ENCODE measurements around the gene TERB1. TPM values are rescaled to one million over a fixed set of nuclear protein-coding genes. Genes with fewer than 3 reads are reported as not detected.
A peak's percentile ranks its signal among the peaks of the same experiment; 100 is the strongest.

TERB1 gene
- polyA plus RNA-seq, 1 donor from 2014 or later: 0.38 TPM

DNA sequence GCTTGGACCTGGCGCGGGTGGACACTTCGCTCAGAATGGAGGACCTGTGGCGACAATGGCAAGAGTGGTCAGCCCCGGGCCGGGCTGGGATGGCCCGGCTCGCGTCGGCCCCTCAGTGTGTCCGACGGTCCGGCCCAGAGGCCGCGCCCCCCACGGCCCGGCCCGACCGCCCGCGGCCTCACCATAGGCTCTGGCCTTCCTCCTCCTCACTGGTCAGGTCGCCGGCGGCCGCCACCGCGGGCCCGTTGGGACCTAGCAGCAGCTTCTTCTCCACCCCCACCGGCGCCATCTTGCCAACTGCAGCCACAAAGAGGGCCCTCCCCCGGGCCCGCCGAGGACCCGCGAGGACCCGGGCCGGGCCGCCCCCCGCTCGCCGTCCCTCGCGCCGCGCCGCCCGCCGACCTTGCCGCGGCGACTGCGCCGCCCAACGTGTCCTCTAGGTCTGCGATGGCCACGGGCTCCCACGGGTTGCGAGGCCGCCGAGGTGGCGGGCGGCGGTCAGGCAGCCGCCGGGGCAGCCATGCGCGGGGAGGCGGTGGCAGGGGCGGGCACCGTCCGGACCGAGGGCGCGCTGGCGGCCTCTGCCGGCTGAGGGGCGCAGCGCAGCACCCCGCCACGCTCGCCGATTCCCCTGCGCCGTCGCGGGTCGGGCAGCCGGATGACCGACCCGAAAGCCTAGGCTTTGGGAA lies 49.9 kb downstream of the TERB1 start, which contains the start of gene DYNC1LI2:
DYNC1LI2 (minus strand) TSS at position 307 of the 689 bp plus-strand sequence; CDS start at position 289, 18 bp downstream.
- no peaks in the 10 kb centered on the region for H3K27me3 ChIP-seq (ENCODE audit: insufficient read depth, low read depth, low read length)
- H3K9me2 ChIP-seq (ENCODE audit: insufficient read depth, low read length): no peaks in the 10 kb centered on the region
- no peaks in the 10 kb centered on the region for H4K20me1 ChIP-seq (ENCODE audit: insufficient read depth)
- H3K79me2 ChIP-seq (replicated peaks; ENCODE audit: insufficient read depth, low read length): peaks cover 47% of the 10 kb centered on the region
- H3K36me3 ChIP-seq (ENCODE audit: insufficient read depth, low read length): no peaks in the 10 kb centered on the region
- H3K4me3 ChIP-seq (ENCODE audit: low read length): peak within 1 kb of the TSS; percentile 100
- H3F3A ChIP-seq (ENCODE audit: insufficient read depth, low read length, poor library complexity, severe bottlenecking): no peaks in the 10 kb centered on the region
- peak within 1 kb of the TSS; percentile 89 for H2AFZ ChIP-seq (ENCODE audit: low read depth, low read length)
- peak within 1 kb of the TSS; percentile 74 for H3K27ac ChIP-seq (ENCODE audit: low read length)
- TF ChIP-seq SMC3 (conservative IDR thresholded peaks at IDR 0.05; ENCODE audit: poor library complexity) (peak; percentile 81), EP300 (conservative IDR thresholded peaks at IDR 0.05; ENCODE audit: poor library complexity, severe bottlenecking) (peak; percentile 74), RAD21 (conservative IDR thresholded peaks at IDR 0.05) (peak; percentile 73), TAF1 (IDR thresholded peaks at IDR 0.05; ENCODE audit: low read depth) (peak; percentile 73), EZH2 (IDR thresholded peaks at IDR 0.05; ENCODE audit: borderline replicate concordance, insufficient read depth, low read length, poor library complexity, severe bottlenecking) (no peak), MXI1 (conservative IDR thresholded peaks at IDR 0.05; ENCODE audit: poor library complexity, severe bottlenecking) (peak; percentile 57), POLR2AphosphoS5 (IDR thresholded peaks at IDR 0.05) (peak; percentile 89)
- TF ChIP-seq, protein P1, sequence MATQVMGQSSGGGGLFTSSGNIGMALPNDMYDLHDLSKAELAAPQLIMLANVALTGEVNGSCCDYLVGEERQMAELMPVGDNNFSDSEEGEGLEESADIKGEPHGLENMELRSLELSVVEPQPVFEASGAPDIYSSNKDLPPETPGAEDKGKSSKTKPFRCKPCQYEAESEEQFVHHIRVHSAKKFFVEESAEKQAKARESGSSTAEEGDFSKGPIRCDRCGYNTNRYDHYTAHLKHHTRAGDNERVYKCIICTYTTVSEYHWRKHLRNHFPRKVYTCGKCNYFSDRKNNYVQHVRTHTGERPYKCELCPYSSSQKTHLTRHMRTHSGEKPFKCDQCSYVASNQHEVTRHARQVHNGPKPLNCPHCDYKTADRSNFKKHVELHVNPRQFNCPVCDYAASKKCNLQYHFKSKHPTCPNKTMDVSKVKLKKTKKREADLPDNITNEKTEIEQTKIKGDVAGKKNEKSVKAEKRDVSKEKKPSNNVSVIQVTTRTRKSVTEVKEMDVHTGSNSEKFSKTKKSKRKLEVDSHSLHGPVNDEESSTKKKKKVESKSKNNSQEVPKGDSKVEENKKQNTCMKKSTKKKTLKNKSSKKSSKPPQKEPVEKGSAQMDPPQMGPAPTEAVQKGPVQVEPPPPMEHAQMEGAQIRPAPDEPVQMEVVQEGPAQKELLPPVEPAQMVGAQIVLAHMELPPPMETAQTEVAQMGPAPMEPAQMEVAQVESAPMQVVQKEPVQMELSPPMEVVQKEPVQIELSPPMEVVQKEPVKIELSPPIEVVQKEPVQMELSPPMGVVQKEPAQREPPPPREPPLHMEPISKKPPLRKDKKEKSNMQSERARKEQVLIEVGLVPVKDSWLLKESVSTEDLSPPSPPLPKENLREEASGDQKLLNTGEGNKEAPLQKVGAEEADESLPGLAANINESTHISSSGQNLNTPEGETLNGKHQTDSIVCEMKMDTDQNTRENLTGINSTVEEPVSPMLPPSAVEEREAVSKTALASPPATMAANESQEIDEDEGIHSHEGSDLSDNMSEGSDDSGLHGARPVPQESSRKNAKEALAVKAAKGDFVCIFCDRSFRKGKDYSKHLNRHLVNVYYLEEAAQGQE (IDR thresholded peaks at IDR 0.05; ENCODE audit: borderline replicate concordance): peak; percentile 86
- TF ChIP-seq, protein P2, sequence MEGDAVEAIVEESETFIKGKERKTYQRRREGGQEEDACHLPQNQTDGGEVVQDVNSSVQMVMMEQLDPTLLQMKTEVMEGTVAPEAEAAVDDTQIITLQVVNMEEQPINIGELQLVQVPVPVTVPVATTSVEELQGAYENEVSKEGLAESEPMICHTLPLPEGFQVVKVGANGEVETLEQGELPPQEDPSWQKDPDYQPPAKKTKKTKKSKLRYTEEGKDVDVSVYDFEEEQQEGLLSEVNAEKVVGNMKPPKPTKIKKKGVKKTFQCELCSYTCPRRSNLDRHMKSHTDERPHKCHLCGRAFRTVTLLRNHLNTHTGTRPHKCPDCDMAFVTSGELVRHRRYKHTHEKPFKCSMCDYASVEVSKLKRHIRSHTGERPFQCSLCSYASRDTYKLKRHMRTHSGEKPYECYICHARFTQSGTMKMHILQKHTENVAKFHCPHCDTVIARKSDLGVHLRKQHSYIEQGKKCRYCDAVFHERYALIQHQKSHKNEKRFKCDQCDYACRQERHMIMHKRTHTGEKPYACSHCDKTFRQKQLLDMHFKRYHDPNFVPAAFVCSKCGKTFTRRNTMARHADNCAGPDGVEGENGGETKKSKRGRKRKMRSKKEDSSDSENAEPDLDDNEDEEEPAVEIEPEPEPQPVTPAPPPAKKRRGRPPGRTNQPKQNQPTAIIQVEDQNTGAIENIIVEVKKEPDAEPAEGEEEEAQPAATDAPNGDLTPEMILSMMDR (IDR thresholded peaks at IDR 0.05; ENCODE audit: poor library complexity, severe bottlenecking): peak; percentile 99
- H3K9me3 ChIP-seq (ENCODE audit: low read length): no peaks in the 10 kb centered on the region
- peak within 1 kb of the TSS; percentile 98 for H3K9ac ChIP-seq (ENCODE audit: low read length)
- H3K4me2 ChIP-seq (ENCODE audit: low read length): peak within 1 kb of the TSS; percentile 97

DNA sequence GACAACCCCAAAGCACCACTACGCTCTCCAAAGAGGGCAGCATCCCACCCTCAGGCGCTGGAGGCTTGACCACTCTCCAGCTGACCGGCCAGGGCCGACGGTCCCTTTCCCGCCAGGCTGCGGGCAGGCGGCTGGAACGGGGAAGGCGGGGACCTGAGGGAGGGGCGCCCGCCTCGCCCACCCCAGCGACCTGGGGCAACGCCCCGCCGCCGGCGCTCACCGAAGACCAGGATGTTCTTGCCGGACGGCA lies 50.4 kb downstream of the TERB1 start:
- H4K20me1 ChIP-seq (ENCODE audit: insufficient read depth): no peaks in the 10 kb centered on the region
- H3K9ac ChIP-seq (ENCODE audit: low read length): peak overlapping the region; percentile 98
- peak overlapping the region; percentile 100 for H3K4me3 ChIP-seq (ENCODE audit: low read length)
- H3K79me2 ChIP-seq (replicated peaks; ENCODE audit: insufficient read depth, low read length): peaks cover 52% of the 10 kb centered on the region
- no peaks in the 10 kb centered on the region for H3F3A ChIP-seq (ENCODE audit: insufficient read depth, low read length, poor library complexity, severe bottlenecking)
- no peaks in the 10 kb centered on the region for H3K9me2 ChIP-seq (ENCODE audit: insufficient read depth, low read length)
- H3K27me3 ChIP-seq (ENCODE audit: insufficient read depth, low read depth, low read length): no peaks in the 10 kb centered on the region
- peak overlapping the region; percentile 74 for H3K27ac ChIP-seq (ENCODE audit: low read length)
- peak overlapping the region; percentile 89 for H2AFZ ChIP-seq (ENCODE audit: low read depth, low read length)
- H3K36me3 ChIP-seq (ENCODE audit: insufficient read depth, low read length): no peaks in the 10 kb centered on the region
- TF ChIP-seq TAF1 (IDR thresholded peaks at IDR 0.05; ENCODE audit: low read depth) (no peak), POLR2AphosphoS5 (IDR thresholded peaks at IDR 0.05) (no peak), RAD21 (conservative IDR thresholded peaks at IDR 0.05) (no peak), EP300 (conservative IDR thresholded peaks at IDR 0.05; ENCODE audit: poor library complexity, severe bottlenecking) (no peak), EZH2 (IDR thresholded peaks at IDR 0.05; ENCODE audit: borderline replicate concordance, insufficient read depth, low read length, poor library complexity, severe bottlenecking) (no peak), SMC3 (conservative IDR thresholded peaks at IDR 0.05; ENCODE audit: poor library complexity) (no peak), MXI1 (conservative IDR thresholded peaks at IDR 0.05; ENCODE audit: poor library complexity, severe bottlenecking) (no peak)
- TF ChIP-seq, protein P1 (IDR thresholded peaks at IDR 0.05; ENCODE audit: borderline replicate concordance): no peak
- TF ChIP-seq, protein P2 (IDR thresholded peaks at IDR 0.05; ENCODE audit: poor library complexity, severe bottlenecking): no peak
- no peaks in the 10 kb centered on the region for H3K9me3 ChIP-seq (ENCODE audit: low read length)
- peak overlapping the region; percentile 97 for H3K4me2 ChIP-seq (ENCODE audit: low read length)
